Fibroblast of the conjunctiva (primary cell): ENCODE measurements around the gene ITCH.
"Not testable (repeated sequence)": the region's sequence is repeated elsewhere in the genome, so short reads cannot be mapped to it uniquely, and the experiment has no call there.

Experiments
- DNase-seq: peaks from one replicate; pipeline ENCODE4 v3.0.0-alpha.2; 2010; ENCODE audit warnings: low read depth

The ITCH gene

DNA sequence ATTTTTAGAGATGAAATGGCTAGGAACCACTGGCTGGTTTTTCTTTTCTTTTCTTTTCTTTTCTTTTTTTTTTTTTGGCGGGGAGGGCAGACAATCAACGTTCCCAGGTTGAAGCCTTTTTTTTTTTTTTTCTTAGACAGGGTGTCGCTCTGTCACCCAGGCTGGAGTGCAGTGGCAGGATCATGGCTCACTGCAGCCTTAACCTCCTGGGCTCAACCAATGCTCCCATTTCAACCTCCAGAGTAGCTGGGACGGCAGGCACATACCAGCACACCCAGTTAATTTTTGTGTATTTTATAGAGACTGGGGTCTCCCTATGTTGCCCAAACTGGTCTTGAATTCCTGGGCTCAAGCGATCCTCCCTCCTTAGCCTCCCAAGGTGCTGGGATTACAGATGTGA lies 18.8 kb upstream of the ITCH start:
- no peak for DNase-seq

DNA sequence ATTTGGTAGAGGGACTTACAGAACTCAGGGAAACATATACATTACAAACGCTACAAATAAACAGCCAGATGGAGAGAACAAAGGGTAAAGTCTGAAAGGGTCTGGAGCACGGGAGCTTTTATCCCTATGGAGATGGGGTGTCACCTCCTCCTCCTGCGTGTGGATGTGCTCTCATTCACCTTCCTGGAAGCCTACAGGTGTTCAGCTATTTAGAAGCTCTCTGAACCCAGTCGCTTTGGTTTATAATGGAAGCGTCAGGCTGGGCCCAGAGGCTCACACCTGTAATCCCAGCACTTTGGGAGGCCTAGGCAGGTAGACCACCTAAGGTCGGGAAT lies 17.7 kb upstream of the ITCH start:
- DNase-seq, result no peak

DNA sequence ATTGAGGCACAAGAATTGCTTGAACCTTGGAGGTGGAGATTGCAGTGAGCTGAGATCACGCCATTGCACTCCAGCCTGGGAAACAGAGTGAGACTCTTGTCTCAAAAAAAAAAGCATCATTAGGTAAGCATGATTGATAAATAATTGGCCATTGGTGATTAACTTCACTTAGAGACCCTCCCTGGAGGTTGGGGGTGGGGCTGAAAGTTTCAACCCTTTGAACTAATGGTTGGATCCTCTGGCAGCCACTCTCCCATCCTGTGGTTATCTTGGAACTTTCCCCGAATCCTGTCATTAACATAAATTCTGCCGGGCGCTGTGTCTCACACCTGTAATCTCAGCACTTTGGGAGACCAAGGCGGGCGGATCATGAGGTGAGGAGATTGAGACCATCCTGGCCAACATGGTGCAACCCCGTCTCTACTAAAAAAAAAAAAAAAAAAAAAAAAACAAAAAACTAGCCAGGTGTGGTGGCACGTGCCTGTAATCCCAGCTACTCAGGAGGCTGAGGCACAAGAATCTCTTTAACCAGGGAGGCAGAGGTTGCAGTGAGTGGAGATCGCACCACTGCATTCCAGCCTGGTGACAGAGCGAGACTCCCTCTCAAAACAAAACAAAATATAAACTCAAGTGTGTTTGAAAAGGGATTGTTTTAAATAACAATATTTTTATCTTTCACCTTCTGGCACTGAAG lies 17.1 kb upstream of the ITCH start:
- not testable (repeated sequence) for DNase-seq

DNA sequence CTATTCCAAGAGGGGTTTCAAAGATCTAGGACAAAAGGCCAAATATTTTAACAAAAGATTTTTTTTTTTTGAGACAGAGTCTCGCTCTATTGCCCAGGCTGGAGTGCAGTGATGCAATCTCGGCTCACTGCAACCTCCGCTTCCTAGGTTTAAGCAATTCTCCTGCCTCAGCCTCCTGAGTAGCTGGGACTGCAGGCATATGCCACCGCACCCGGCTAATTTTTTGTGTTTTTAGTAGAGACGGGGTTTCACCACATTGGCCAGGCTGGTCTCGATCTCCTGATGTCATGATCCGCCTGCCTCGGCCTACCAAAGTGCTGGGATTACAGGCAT lies 16.6 kb upstream of the ITCH start:
- DNase-seq, result not testable (repeated sequence)

DNA sequence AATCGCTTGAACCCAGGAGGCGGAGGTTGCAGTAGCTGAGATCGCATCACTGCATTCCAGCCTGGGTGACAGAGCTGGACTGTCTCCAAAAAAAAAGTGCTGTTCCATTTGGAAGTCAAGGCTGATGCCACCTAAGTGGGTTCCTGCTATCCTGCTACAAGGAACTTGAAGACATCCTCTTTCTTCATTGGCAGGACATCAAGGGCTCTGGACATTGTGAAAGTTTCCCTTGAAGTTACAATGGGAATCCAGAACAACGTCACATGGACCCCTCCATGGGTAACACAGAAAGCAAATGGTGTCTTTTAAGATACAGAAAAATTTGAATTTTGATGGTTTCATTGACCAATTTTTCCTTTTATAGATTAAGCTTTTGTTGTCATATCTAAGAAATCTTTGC lies 15.5 kb upstream of the ITCH start:
- no peak for DNase-seq

DNA sequence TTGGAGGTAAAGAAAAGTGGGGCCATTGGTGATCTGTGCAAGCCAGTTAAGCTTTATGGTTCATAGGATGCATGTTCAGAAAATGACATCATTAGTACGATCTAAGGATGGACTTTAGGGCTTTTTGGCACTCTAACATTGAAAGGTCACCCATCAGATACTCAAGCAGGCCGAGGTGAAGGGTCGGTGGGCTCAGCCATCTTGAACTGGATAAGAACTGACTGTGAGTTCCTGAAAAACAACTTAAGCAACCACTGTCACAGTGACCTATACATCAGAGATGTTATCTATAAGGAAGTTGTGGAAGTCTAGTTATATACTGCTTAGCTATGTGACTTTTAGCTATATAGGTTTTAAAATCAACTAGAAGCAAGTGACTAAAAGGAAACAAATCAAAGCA lies 13.0 kb upstream of the ITCH start:
- no peak for DNase-seq

DNA sequence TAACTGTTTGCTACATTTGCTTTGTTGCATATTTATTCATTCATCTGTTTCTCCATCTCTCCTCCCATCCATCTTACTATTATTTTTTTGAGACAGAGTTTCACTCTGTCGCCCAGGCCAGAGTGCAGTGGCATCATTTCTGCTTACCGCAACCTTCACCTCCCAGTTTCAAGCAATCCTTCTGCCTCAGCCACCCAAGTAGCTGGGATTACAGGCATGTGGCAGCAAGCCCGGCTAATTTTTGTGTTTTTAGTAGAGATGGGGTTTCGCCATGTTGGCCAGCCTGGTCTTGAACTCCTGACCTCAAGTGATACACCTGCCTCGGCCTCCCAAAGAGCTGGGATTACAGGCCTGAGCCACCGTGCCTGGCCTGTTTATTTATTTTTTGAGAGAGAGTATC lies 9.6 kb upstream of the ITCH start:
- DNase-seq, result not testable (repeated sequence)

DNA sequence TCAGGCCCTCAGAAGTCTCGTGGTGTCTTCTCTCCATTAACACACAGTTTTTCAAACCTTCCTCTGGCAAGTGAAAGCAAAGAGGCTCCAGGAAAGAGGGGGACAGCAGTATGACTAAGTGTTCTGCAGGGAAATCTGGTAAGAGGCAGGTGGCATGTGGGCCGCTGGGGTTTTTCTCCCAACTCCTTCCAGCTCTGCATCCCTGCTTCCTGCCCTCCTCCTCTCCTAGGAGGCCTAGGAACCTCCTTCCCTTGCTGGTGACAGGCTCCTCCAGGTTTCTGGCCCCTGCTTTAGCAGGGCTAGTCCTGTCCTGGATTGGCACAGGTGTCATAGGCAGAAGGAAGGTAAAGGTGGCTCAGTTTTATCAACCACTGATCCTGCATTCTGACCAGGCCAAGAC lies 7.6 kb upstream of the ITCH start:
- no peak for DNase-seq

DNA sequence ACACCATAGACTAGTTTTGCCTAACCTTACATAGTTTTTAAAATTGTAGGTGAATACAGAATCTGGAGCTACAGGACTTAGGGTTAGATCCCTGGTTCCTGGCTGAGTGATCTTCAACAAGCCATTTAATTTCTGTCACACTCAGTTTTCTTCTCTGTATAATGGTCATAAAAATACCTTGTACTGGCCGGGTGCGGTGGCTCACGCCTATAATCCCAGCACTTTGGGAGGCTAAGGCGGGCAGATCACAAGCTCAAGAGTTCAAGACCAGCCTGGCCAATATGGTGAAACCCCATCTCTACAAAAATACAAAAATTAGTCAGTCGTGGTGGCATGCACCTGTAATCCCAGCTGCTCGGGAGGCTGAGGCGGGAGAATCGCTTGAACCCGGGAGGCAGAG lies 3.3 kb upstream of the ITCH start:
- DNase-seq, result not testable (repeated sequence)

DNA sequence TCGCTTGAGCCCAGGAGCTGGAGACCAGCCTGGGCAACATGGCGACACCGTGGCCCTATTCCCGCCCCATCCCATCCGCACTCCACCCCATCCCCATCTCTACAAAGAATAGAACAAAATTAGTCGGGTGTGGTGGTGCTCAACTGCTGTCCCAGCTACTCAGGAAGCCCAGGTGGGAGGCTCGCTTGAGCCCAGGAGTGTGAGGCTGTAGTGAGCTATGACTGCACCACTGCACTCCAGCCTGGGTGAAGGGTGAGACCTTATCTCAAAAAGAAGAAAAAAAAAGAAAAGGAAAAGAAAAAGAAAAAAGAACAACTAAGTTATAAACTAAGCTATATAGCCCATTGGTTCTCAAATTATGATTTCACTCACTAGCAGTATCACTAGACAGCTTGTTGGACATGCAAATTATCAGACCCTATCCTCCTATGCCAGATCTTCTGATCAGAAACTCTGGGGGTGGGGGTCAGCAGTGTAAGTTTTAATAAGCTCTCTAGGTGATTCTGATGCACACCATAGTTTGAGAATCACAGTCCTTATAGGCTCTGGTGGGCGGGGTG lies 491 bp upstream of the ITCH start:
- no peak for DNase-seq

DNA sequence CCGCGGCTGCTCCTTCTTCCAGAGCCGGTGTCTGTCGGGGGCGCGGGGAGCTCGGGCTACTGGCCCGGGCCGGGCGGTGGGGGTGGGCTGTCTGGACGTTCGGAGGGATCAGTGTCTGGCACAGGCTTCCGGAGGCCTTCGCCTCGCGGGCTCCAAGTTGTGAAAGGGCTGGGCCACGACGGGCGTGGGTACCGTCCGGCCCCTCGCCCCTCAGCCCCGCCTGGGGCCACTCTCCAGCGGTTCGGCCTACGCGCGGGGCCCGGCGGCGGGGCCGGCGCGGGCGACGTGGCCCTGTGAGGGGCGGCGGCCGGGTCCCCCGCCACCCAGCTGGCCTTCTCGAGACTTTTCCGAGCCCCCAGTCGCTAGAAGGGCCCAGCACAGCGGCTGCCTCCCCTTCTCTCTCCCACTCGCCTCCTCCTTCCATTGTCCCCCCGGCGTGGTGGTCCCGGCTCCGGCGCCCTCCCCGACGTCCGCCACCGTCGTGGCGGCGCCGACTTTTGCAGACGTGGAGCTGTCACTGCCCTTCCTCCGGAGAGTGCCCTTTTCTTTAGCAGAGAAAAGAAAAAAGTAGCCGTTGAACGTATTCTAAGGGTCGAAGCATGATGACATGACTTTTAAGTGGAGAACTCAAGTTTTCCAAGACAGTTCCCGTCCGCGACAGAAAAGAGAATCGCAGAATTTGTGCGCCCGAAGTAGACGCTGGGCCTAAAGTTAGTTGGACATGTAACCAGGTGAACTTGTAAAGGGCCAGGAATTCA lies 571 bp downstream of the ITCH start:
- no peak for DNase-seq

DNA sequence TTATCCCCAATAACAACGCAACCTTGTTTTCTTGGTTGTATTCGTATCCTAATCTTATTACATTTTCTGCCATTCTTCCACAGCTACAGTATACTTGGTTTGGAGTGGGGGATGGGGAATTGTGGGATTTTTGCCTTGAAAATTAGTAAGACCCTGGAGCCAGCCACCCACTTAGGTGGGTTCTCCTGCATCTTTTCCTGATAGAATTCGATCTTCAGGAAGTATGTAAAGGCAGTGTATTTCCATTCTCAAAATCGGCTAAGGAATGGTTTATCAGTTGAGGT lies 1.1 kb downstream of the ITCH start:
- DNase-seq, result no peak

DNA sequence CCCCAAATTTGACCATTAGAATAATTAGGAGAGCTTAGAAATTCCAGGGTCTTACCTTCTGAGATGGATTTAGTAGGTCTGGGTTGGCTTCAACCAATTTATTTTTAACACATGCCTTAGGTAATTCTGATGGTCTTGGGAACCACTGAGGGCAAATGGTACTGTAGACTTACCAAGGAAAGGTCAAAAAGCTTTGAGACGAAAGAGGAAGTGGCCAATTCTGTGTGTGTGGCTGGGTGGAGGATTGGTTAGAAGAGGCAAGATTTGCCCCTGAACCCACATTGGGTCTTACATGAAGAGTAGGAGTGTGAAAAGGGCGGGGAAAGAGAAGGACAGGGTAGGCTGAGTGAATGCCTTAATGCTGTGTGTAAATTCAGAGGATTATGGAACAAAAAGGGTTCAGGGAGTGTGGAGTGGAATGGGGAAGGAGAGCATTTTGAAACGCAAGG lies 2.7 kb downstream of the ITCH start:
- no peak for DNase-seq

DNA sequence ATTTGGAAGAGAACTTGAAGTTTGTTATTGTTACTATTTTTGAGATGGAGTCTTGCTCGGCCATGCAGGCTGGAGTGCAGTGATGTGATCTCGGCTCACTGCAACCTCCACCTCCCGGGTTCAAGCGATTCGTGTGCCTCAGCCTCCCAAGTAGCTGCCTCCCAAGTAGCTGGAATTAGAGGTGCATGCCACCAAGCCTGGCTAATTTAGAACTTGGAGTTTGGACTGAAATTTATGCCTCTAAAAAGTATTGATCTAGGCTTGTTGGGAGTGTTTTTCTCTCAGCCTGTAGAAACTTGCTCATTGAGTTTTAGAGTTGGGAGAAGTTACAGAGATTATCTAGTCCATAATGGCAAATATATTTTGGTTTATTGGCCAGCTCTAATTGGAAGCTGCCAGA lies 4.1 kb downstream of the ITCH start:
- no peak for DNase-seq

DNA sequence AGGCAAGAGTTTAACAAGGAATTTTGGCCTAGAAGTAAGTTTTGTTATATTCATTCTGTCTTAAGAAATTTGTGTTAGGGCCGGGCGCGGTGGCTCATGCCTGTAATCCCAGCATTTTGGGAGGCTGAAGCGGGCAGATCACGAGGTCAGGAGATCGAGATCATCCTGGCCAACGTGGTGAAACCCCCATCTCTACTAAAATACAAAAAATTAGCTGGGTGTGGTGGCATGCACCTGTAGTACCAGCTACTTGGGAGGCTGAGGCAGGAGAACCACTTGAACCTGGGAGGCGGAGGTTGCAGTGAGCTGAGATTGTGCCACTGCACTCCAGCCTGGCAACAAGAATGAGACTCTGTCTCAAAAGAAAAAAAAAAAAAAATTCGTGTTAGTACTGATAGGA lies 4.8 kb downstream of the ITCH start:
- DNase-seq, result not testable (repeated sequence)

DNA sequence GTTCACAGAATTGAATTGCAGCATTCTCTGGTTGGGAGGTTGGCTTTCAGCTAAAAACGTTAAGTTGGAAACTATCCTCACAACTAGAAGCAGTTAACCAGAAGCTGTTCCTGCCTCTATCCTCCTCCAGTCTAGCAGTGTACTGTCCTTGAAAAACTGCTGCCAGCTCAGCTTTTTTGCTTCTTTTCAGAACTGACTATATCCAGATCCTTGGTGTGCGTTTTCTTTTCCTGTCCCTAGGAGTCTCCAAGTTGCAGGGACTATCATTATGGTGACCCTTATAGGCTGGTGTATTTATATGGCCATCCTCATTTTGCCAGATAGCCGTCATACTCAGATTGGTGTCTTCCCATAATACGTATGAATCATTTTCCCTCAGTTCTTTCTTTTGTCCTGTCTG lies 5.5 kb downstream of the ITCH start:
- DNase-seq, result no peak

DNA sequence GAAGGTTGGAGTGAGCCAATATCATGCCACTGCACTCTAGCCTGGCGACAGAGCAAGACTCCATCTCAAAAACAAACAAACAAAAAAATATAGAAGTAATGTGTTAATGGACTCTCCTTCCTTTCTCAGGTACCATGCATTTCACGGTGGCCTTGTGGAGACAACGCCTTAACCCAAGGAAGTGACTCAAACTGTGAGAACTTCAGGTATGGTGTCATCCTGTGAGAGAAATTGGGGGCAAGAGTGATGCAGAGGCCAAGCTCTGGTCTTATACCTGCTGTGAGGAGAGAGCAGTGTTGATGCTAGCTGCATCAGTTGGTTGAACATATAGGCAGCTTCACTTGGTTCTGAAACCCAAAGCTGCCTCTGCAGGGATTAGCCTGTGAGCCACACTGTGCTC lies 6.2 kb downstream of the ITCH start:
- DNase-seq, result no peak

DNA sequence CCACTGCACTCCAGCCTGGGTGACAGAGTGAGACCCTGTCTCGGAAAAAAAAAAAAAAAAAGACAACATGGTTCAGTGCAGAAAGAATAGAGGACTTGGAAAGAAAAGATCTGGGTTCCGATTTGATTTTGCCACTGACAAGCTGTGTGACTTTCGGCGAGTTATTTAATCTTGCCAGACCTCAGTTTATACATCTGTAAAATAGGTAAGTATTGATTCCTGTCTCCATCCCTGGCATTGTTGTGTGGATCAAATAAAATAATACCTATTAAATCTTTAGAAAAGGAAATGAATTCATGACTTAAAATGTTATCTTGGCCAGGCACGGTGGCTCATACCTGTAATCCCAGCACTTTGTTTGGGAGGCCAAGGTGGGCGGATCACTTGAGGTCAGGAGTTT lies 7.0 kb downstream of the ITCH start:
- DNase-seq, result no peak

DNA sequence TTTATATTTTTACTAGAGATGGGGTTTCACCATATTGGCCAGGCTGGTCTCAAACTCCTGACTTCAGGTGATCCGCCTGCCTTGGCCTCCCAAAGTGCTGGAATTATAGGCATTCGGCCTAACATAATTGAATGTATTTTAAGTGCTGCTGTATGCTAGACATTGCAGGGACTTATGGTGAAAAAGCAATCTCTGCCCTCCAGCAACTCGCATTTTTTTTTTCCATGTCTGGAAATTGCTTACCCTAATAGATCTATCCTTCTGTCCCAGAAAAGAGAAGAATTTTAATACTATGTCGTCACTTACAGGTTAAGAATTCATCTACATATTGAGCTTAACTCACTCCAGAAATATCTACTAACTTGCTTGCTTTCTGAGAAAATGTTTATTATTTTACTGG lies 10.4 kb downstream of the ITCH start:
- DNase-seq, result no peak

DNA sequence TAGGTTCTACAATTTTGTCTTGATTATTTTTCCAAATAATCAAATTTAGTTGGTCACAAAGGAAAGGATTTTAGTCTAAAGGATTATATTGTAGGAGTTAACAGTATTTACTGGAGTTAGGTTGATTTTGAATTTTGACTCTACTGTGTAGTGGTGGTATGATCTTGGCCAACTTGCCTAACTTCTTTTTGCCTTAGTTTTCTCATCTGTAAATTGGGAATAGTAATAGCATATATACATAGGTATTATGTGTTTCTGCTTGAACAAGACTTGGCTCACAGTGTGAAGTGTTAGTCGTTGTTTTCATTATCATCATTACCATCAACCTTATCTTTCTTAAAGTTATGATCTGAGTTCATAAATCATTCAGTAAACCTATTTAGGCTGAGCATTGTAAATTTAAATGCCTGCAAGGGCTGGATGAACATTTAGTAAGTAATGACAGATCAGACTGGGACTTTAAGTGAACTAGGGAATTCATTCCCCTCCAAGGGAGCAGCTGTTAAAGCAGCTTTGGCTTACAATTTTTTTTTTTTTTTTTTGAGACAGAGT lies 11.2 kb downstream of the ITCH start:
- no peak for DNase-seq

DNA sequence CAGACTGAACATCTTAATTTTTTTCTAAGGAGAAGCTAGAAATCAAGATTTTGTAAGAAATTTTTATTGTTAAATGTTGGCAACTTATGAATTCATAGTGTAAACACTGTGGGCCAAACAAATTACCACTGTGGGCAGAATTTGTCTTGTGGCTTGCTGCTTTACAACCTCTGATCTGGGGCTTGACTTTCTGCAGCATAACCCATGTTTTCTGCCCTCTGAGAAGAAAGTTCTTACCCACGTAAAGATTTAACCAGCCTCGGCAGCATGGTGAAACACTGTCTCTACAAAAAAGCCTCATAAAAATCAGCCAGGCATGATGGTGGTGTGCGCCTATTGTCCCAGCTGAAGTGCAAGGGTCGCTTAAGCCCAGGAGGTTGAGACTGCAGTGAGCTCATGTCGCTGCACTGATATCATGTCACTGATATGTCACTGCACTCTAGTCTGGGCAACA lies 12.9 kb downstream of the ITCH start:
- no peak for DNase-seq

DNA sequence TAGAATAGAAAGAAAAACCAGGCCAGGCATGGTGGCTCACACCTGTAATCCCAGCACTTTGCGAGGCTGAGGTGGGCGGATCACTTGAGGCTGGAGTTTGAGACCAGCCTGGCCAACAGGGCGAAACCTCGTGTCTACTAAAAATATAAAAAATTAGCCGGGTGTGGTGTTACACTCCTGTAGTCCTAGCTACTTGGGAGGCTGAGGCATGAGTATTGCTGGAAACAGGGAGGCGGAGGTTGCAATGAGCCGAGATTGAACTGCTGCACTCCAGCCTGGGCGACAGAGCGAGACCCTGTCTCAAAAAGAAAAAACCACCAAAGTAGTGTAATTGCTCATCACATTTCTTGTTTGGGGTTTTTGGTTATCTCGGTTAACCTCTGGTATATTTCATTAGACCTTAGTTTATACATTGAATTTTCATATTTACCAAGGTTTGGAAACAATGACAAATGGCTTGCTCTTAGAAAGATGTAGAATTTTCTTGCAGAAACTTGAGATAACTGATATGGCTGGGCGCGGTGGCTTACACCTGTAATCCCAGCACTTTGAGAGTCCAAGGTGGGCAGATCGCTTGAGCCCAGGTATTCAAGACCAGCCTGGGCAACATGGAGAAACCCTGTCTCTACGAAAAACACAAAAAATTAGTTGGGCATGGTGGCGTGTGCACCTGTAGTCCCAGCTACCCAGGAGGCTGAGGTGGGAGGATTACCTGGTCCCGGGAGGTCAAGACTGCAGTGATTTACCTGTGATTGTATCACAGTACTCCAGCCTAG lies 14.2 kb downstream of the ITCH start:
- DNase-seq, result no peak

DNA sequence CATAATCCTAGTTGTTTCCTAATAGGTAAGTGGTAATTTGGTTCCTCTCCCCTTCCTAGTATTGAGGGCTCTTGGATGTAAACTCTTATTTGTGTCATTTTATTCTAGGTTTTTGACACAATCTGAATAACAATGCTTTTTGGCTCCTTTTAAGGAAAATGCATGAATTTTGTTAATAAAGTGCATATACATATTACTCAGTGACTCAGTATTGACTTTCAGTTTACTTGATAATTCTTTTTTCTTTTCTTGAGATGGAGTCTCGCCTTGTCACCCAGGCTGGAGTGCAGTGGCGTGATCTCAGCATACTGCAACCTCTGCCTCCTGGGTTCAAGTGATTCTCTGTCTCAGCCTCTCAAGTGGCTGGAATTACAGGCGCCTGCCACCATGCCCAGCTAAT lies 19.1 kb downstream of the ITCH start:
- no peak for DNase-seq
